H9 (cell line): ENCODE results near the gene GMPPB. TPM values are rescaled to one million over a fixed set of nuclear protein-coding genes. Genes with fewer than 3 reads are reported as not detected.

Source experiments
- DNase-seq: peaks from one replicate; pipeline ENCODE4 v3.0.0-alpha.2; 2017
- H2AFZ ChIP-seq: one replicate; pipeline ENCODE4 v1.6.1; 2013; ENCODE audit warnings: mild to moderate bottlenecking, low read length, control low read depth, moderate library complexity
- H2AK5ac ChIP-seq: 2 replicates; pipeline ENCODE4 v1.6.1; 2013; ENCODE audit warnings: low read length, control low read depth, mixed read lengths; ENCODE audit not compliant: insufficient read length
- H2BK120ac ChIP-seq: one replicate; pipeline ENCODE4 v1.6.1; 2013; ENCODE audit warnings: low read depth, mild to moderate bottlenecking, low read length, control low read depth, inconsistent platforms; ENCODE audit not compliant: poor library complexity, severe bottlenecking
- H2BK12ac ChIP-seq: 2 replicates; pipeline ENCODE4 v1.6.1; 2013; ENCODE audit warnings: low read length, control low read depth, mixed read lengths, low read depth; ENCODE audit not compliant: insufficient read length
- H2BK15ac ChIP-seq: 2 replicates; pipeline ENCODE4 v1.6.1; 2013; ENCODE audit warnings: low read depth, low read length, control low read depth
- H2BK20ac ChIP-seq: one replicate; pipeline ENCODE4 v1.6.1; 2013; ENCODE audit warnings: low read depth, mild to moderate bottlenecking, low read length, control low read depth, inconsistent platforms; ENCODE audit not compliant: poor library complexity, severe bottlenecking
- H2BK5ac ChIP-seq: 2 replicates; pipeline ENCODE4 v1.6.1; 2013; ENCODE audit warnings: low read length, control low read depth, mixed read lengths; ENCODE audit not compliant: insufficient read length
- H3K14ac ChIP-seq: 2 replicates; pipeline ENCODE4 v1.6.1; 2013; ENCODE audit warnings: low read length, control low read depth; ENCODE audit not compliant: insufficient read depth
- H3K18ac ChIP-seq: 2 replicates; pipeline ENCODE4 v1.6.1; 2013; ENCODE audit warnings: low read depth, mild to moderate bottlenecking, mixed read lengths, low read length, control low read depth; ENCODE audit not compliant: insufficient read length
- H3K23ac ChIP-seq: 2 replicates; pipeline ENCODE4 v1.6.1; 2013; ENCODE audit warnings: low read length, control low read depth, mixed read lengths, low read depth; ENCODE audit not compliant: insufficient read length
- H3K23me2 ChIP-seq: 2 replicates; pipeline ENCODE4 v1.6.1; 2013; ENCODE audit warnings: low read depth, mild to moderate bottlenecking, mixed read lengths, low read length, control low read depth; ENCODE audit not compliant: insufficient read length, poor library complexity, severe bottlenecking
- H3K27ac ChIP-seq: 2 replicates; pipeline ENCODE4 v1.5.1; 2013; ENCODE audit warnings: low read length, control low read depth, mixed read lengths, low read depth; ENCODE audit not compliant: insufficient read length
- H3K27me3 ChIP-seq: 2 replicates; pipeline ENCODE4 v1.6.1; 2013; ENCODE audit warnings: low read length, control low read depth, inconsistent platforms; ENCODE audit not compliant: insufficient read depth
- H3K4ac ChIP-seq: 2 replicates; pipeline ENCODE4 v1.6.1; 2013; ENCODE audit warnings: low read depth, mild to moderate bottlenecking, control low read depth, inconsistent platforms, low read length, moderate library complexity
- H3K4me1 ChIP-seq: 2 replicates; pipeline ENCODE4 v1.6.1; 2013; ENCODE audit warnings: low read length, control low read depth, inconsistent platforms; ENCODE audit not compliant: insufficient read depth
- H3K4me2 ChIP-seq: 2 replicates; pipeline ENCODE4 v1.6.1; 2013; ENCODE audit warnings: low read length, control low read depth, mixed read lengths; ENCODE audit not compliant: insufficient read length, insufficient read depth
- H3K56ac ChIP-seq: 2 replicates; pipeline ENCODE4 v1.6.1; 2013; ENCODE audit warnings: low read depth, mild to moderate bottlenecking, mixed read lengths, low read length, control low read depth; ENCODE audit not compliant: insufficient read length
- H3K79me1 ChIP-seq: 2 replicates; pipeline ENCODE4 v1.6.1; 2013; ENCODE audit warnings: low read depth, mild to moderate bottlenecking, moderate library complexity, low read length, control low read depth, inconsistent platforms; ENCODE audit not compliant: insufficient read depth, poor library complexity, severe bottlenecking
- H3K79me2 ChIP-seq: 2 replicates; pipeline ENCODE4 v1.6.1; 2013; ENCODE audit warnings: low read length, control low read depth, inconsistent platforms; ENCODE audit not compliant: insufficient read depth
- H3K9ac ChIP-seq: 2 replicates; pipeline ENCODE4 v1.6.1; 2013; ENCODE audit warnings: low read length, control low read depth, mixed read lengths; ENCODE audit not compliant: insufficient read length; ENCODE audit errors: extremely low read depth
- H3K9me3 ChIP-seq: one replicate; pipeline ENCODE4 v1.6.1; 2013; ENCODE audit warnings: low read depth, low read length, inconsistent platforms; ENCODE audit not compliant: control insufficient read depth
- H3T11ph ChIP-seq: one replicate; pipeline ENCODE4 v1.6.1; 2013; ENCODE audit warnings: mild to moderate bottlenecking, low read length, control low read depth, inconsistent platforms
- H4K20me1 ChIP-seq: one replicate; pipeline ENCODE4 v1.6.1; 2013; ENCODE audit not compliant: control insufficient read depth, insufficient read length, insufficient read depth
- H4K5ac ChIP-seq: 2 replicates; pipeline ENCODE4 v1.6.1; 2013; ENCODE audit warnings: low read depth, mild to moderate bottlenecking, mixed read lengths, low read length, control low read depth; ENCODE audit not compliant: insufficient read length
- H4K8ac ChIP-seq: replicated peaks from 2 replicates; pipeline ENCODE4 v1.6.1; 2013; ENCODE audit warnings: low read length, control low read depth, mixed read lengths, low read depth; ENCODE audit not compliant: insufficient read length
- H4K91ac ChIP-seq: 2 replicates; pipeline ENCODE4 v1.6.1; 2013; ENCODE audit warnings: low read depth, mild to moderate bottlenecking, moderate library complexity, mixed read lengths, low read length, control low read depth; ENCODE audit not compliant: insufficient read length
- H3K27ac Mint-ChIP-seq, 3 experiments: 2 replicates in 2 of 3; 3 replicates in 1 of 3; pipeline ENCODE4 v1.8.0; 2020 to 2021; ENCODE audit warnings: mixed read lengths in 3 of 3, mild to moderate bottlenecking in 1 of 3, moderate library complexity in 1 of 3
- H3K27me3 Mint-ChIP-seq: 2 replicates; pipeline ENCODE4 v1.8.0; 2021; ENCODE audit warnings: low read depth, mild to moderate bottlenecking, moderate library complexity, mixed read lengths
- H3K36me3 Mint-ChIP-seq, 3 experiments: 2 replicates in 2 of 3; 3 replicates in 1 of 3; pipeline ENCODE4 v1.8.0; 2020 to 2021; ENCODE audit warnings: low read depth in 3 of 3, mixed read lengths in 3 of 3; ENCODE audit not compliant: insufficient read depth in 1 of 3
- H3K4me1 Mint-ChIP-seq, 2 experiments: 2 replicates each; pipeline ENCODE4 v1.8.0; 2020; ENCODE audit warnings: mixed read lengths in 2 of 2
- H3K4me3 Mint-ChIP-seq, 2 experiments: 2 replicates in 1 of 2; 3 replicates in 1 of 2; pipeline ENCODE4 v1.8.0; 2020 to 2021; ENCODE audit warnings: mild to moderate bottlenecking in 2 of 2, mixed read lengths in 2 of 2, moderate library complexity in 1 of 2
- H3K9me3 Mint-ChIP-seq, 2 experiments: 2 replicates in 1 of 2; 3 replicates in 1 of 2; pipeline ENCODE4 v1.8.0; 2020; ENCODE audit warnings: mild to moderate bottlenecking in 2 of 2, mixed read lengths in 2 of 2, moderate library complexity in 1 of 2
- WGBS: extraction: QIAGEN DNeasy Blood & Tissue Kit; methylation state at CpG from one replicate; pipeline ENCODE4 v1.1.7; 2013; ENCODE audit warnings: missing lambda C conversion rate, low lambda C conversion rate, mixed read lengths; ENCODE audit not compliant: insufficient read length; ENCODE audit errors: extremely low coverage; 5-methylcytosine and 5-hydroxymethylcytosine counted together
- total RNA-seq: library from RNA; stranded (reverse); gene quantifications from 2 replicates; pipeline ENCODE4 v1.2.1, GENCODE V29; 2021
- TF ChIP-seq, protein P1 (sequence below): fragments of 200-600 bp; sonication (generic); conservative IDR thresholded peaks from 3 replicates; pipeline ENCODE4 v1.8.0; 2021; ENCODE audit warnings: antibody characterized with exemption, mild to moderate bottlenecking

Gene GMPPB
- total RNA-seq, 1 experiment from 2014 or later = 31.1 TPM

DNA sequence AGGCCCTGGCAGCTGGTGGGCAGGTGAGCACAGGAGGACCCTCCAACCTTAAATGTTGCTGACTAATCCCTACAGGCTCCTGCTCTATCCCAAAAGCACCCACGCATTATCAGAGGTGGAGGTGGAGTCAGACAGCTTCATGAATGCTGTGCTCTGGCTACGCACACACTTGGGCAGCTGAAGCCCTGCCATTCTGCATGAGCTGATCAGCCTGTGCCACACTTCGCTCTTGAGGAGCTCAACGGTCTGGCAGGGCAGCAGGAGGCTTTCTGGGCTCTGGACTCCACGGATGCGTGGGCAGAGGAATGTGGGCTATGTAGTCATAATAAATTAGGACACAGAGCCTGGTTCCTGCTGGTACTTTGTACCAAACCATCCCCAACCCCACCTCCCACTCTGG is 40.6 kb downstream of the GMPPB start:
- Histone ChIP-seq H4K91ac (no peak overlapping the region), H2BK5ac (no peak overlapping the region), H3K56ac (no peak overlapping the region), H3K9me3 (no peaks in the 10 kb centered on the region), H4K8ac (no peak overlapping the region), H3K79me2 (no peaks in the 10 kb centered on the region), H3K23ac (no peak overlapping the region), H3K4ac (no peak overlapping the region), H2BK15ac (no peak overlapping the region), H3T11ph (no peak overlapping the region), H3K27ac (no peak overlapping the region), H2BK12ac (no peak overlapping the region), H3K4me2 (no peak overlapping the region), H3K14ac (no peak overlapping the region), H3K23me2 (no peaks in the 10 kb centered on the region), H2AFZ (no peak overlapping the region), H3K79me1 (no peaks in the 10 kb centered on the region), H3K4me1 (no peaks in the 10 kb centered on the region), H4K5ac (no peak overlapping the region), H4K20me1 (no peaks in the 10 kb centered on the region), H2BK120ac (no peak overlapping the region), H3K18ac (no peak overlapping the region), H3K27me3 (no peaks in the 10 kb centered on the region), H2BK20ac (no peak overlapping the region), H2AK5ac (no peak overlapping the region), H3K9ac (no peak overlapping the region)
- Mint-ChIP-seq H3K27ac (no peak overlapping the region), H3K4me1 (peaks cover 8 to 13% of the 10 kb centered on the region in 2 experiments), H3K4me3 (no peak overlapping the region), H3K36me3 (peaks cover 19 to 53% (median 48%) of the 10 kb centered on the region in 3 experiments; a peak in 6 of 7 replicates), H3K27me3 (peaks cover 2% of the 10 kb centered on the region; the same call in 1 of the 2 replicates), H3K9me3 (no peaks in the 10 kb centered on the region)
- no CpG with 5 or more reads among the region's 6 CpGs for WGBS
- TF ChIP-seq, protein P1, sequence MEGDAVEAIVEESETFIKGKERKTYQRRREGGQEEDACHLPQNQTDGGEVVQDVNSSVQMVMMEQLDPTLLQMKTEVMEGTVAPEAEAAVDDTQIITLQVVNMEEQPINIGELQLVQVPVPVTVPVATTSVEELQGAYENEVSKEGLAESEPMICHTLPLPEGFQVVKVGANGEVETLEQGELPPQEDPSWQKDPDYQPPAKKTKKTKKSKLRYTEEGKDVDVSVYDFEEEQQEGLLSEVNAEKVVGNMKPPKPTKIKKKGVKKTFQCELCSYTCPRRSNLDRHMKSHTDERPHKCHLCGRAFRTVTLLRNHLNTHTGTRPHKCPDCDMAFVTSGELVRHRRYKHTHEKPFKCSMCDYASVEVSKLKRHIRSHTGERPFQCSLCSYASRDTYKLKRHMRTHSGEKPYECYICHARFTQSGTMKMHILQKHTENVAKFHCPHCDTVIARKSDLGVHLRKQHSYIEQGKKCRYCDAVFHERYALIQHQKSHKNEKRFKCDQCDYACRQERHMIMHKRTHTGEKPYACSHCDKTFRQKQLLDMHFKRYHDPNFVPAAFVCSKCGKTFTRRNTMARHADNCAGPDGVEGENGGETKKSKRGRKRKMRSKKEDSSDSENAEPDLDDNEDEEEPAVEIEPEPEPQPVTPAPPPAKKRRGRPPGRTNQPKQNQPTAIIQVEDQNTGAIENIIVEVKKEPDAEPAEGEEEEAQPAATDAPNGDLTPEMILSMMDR = no peak
- no peak for DNase-seq
